DND-41 (cell line): ENCODE results near the gene SH3BGRL3.

ENCODE experiments used
- EZH2 ChIP-seq: IDR thresholded peaks from 3 replicates; pipeline ENCODE4 v1.6.1; 2012; ENCODE audit warnings: borderline replicate concordance, low read depth, mild to moderate bottlenecking, moderate library complexity, low read length, inconsistent platforms; ENCODE audit not compliant: severe bottlenecking
- TF ChIP-seq, protein P1 (sequence below): IDR thresholded peaks from 2 replicates; pipeline ENCODE4 v1.5.1; 2012; ENCODE audit warnings: borderline replicate concordance, low read length, moderate library complexity, mild to moderate bottlenecking; ENCODE audit not compliant: poor library complexity, severe bottlenecking; ENCODE audit errors: extremely low read depth

DNA sequence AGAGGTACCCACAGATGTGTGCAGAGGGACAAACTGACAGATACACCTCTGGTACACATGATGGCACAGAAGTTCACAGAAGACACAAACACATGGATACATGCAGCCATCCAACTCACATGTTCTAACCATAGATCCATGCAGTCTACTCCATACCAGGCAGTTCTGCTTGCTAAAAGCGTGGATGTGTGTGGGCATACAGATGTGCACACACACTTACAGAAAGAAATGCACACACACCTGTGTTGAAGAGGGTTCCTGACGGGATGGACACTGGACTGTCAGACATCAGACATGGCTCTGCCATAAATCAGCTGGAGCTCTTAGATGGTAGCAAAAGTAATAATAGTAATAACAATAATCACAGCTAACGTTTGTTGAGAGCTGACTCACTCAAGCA is 44.7 kb downstream of the SH3BGRL3 start:
- TF ChIP-seq, protein P1, sequence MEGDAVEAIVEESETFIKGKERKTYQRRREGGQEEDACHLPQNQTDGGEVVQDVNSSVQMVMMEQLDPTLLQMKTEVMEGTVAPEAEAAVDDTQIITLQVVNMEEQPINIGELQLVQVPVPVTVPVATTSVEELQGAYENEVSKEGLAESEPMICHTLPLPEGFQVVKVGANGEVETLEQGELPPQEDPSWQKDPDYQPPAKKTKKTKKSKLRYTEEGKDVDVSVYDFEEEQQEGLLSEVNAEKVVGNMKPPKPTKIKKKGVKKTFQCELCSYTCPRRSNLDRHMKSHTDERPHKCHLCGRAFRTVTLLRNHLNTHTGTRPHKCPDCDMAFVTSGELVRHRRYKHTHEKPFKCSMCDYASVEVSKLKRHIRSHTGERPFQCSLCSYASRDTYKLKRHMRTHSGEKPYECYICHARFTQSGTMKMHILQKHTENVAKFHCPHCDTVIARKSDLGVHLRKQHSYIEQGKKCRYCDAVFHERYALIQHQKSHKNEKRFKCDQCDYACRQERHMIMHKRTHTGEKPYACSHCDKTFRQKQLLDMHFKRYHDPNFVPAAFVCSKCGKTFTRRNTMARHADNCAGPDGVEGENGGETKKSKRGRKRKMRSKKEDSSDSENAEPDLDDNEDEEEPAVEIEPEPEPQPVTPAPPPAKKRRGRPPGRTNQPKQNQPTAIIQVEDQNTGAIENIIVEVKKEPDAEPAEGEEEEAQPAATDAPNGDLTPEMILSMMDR, result no peak
- TF ChIP-seq EZH2, result no peak
